Measurements from ENCODE around the gene RCN1. TPM values are rescaled to one million over a fixed set of nuclear protein-coding genes. Genes with fewer than 3 reads are reported as not detected.

RCN1 gene
- total and polyA plus RNA-seq, 2 of the 8 experiments (the other 6 are each of a cell fraction or from before 2014, with no cell fraction given) = 45.1 to 123 TPM

GRCh38 chr11:32121012-32121411 lies 30.1 kb downstream of the RCN1 start:
- H3K4me3 ChIP-seq (ENCODE audit: extremely low read depth in 1 of 4, insufficient read depth in 2 of 4, low read depth in 3 of 4, low read length in 4 of 4) = no peak overlapping the region
- H4K20me1 ChIP-seq (replicated peaks in 1 of 2; ENCODE audit: control insufficient read depth in 1 of 2, insufficient read depth in 2 of 2, low read length in 2 of 2) = no peaks in the 10 kb centered on the region
- no peak overlapping the region for H3K9ac ChIP-seq (replicated peaks in 1 of 4; ENCODE audit: extremely low read depth in 1 of 4, low read depth in 3 of 4, low read length in 3 of 4)
- no peak overlapping the region for H4K91ac ChIP-seq (replicated peaks; ENCODE audit: insufficient read length, low read length)
- H3K9me3 ChIP-seq (ENCODE audit: insufficient read depth in 2 of 2, low read depth in 1 of 2, low read length in 1 of 2) = no peaks in the 10 kb centered on the region
- no peaks in the 10 kb centered on the region for H3K79me1 ChIP-seq (ENCODE audit: low read depth, low read length)
- H3K27ac ChIP-seq (ENCODE audit: low read depth, low read length) = no peak overlapping the region
- no peak overlapping the region for H3K4ac ChIP-seq (replicated peaks; ENCODE audit: insufficient read length, low read depth, low read length)
- no peak overlapping the region for H3K4me2 ChIP-seq (ENCODE audit: insufficient read depth in 1 of 2, low read depth in 2 of 2, low read length in 2 of 2)
- no peak overlapping the region for H2BK5ac ChIP-seq (ENCODE audit: low read depth, low read length)
- H3K79me2 ChIP-seq (ENCODE audit: control insufficient read depth in 1 of 2, insufficient read depth in 2 of 2, low read length in 2 of 2) = no peaks in the 10 kb centered on the region
- 91% methylated on average over 4 of the region's 4 CpGs; no CpG with 5 or more reads in 1 of the 2 experiments for WGBS, 2 experiments (ENCODE audit: extremely low coverage in 1 of 2, insufficient coverage in 1 of 2, insufficient read length in 1 of 2, insufficient replicate concordance in 2 of 2, low coverage in 1 of 2, low lambda C conversion rate in 2 of 2, missing lambda C conversion rate in 1 of 2)
- H4K8ac ChIP-seq (ENCODE audit: extremely low read depth, insufficient read depth, low read length) = no peak overlapping the region
- H3K4me1 ChIP-seq (replicated peaks in 1 of 4; ENCODE audit: control insufficient read depth in 3 of 4, insufficient read depth in 4 of 4, low read length in 3 of 4) = no peaks in the 10 kb centered on the region
- no peak overlapping the region for H3K18ac ChIP-seq (ENCODE audit: extremely low read depth, low read length)
- no peak overlapping the region for H2AK5ac ChIP-seq (ENCODE audit: low read depth, low read length)
- no peak overlapping the region for H3K23ac ChIP-seq (ENCODE audit: insufficient read length)
- H2BK20ac ChIP-seq (ENCODE audit: low read length) = no peak overlapping the region
- no peak overlapping the region for H2AFZ ChIP-seq (ENCODE audit: low read length)
- DNase-seq (ENCODE audit: low read depth in 1 of 2, low spot score in 2 of 2) = no peak
- H3K14ac ChIP-seq (ENCODE audit: insufficient read length) = no peak overlapping the region
- no peak overlapping the region for H3K56ac ChIP-seq (replicated peaks; ENCODE audit: insufficient read length, low read depth, low read length)
- H2BK120ac ChIP-seq (replicated peaks; ENCODE audit: low read depth, low read length) = no peak overlapping the region
- ChIA-PET CTCF (ENCODE audit: partially characterized antibody) (no interaction called here), POLR2A (ENCODE audit: partially characterized antibody) (interaction anchor here (0.9 kb wide), 1 partner anchor 9 kb away, joined by 3 read pairs; no protein-coding TSS in a partner anchor)
- H4K5ac ChIP-seq (ENCODE audit: insufficient read length, low read depth, low read length) = no peak overlapping the region
- no peaks in the 10 kb centered on the region for H3K36me3 ChIP-seq (ENCODE audit: control insufficient read depth in 2 of 4, insufficient read depth in 4 of 4, low read length in 3 of 4)
- no peak overlapping the region for H2BK12ac ChIP-seq (ENCODE audit: low read depth, low read length)
- FAIRE-seq = no peak
- H3K23me2 ChIP-seq (ENCODE audit: low read depth, low read length) = no peaks in the 10 kb centered on the region
- no peak overlapping the region for H2BK15ac ChIP-seq (ENCODE audit: low read length)
- H3K27me3 ChIP-seq (replicated peaks in 1 of 4; ENCODE audit: control insufficient read depth in 3 of 4, extremely low read depth in 1 of 4, insufficient read depth in 3 of 4, low read length in 3 of 4) = no peaks in the 10 kb centered on the region
- TF ChIP-seq HDAC2 (IDR thresholded peaks at IDR 0.05; ENCODE audit: borderline replicate concordance in 1 of 2, low read depth in 2 of 2, low read length in 2 of 2) (no peak), TEAD4 (IDR thresholded peaks at IDR 0.05; ENCODE audit: low read depth, low read length) (no peak), CBX8 (IDR thresholded peaks at IDR 0.05; ENCODE audit: borderline replicate concordance, low read depth, low read length) (no peak), USF2 (IDR thresholded peaks at IDR 0.05; ENCODE audit: low read length) (no peak), E2F6 (IDR thresholded peaks at IDR 0.05) (no peak), TAF1 (IDR thresholded peaks at IDR 0.05; ENCODE audit: low read depth, low read length) (no peak), EGR1 (IDR thresholded peaks at IDR 0.05; ENCODE audit: borderline replicate concordance, low read depth, low read length) (no peak), CTCF (IDR thresholded peaks at IDR 0.05; ENCODE audit: control extremely low read depth in 1 of 3, insufficient read depth in 1 of 3, low read depth in 1 of 3, low read length in 3 of 3) (no peak), RAD21 (IDR thresholded peaks at IDR 0.05 in 1 of 2, conservative IDR thresholded peaks at IDR 0.05 in 1 of 2; ENCODE audit: low read depth in 2 of 2, low read length in 2 of 2) (no peak)

Data from H1 (cell line).